NCI-H1417 (cell line): ENCODE data around the gene LRRC56.

Source experiments
- DNase-seq, 3 experiments: peaks; one replicate each; lab custom pipeline; 2025; lab: John Stamatoyannopoulos, UW

The LRRC56 gene

GRCh38 chr11:536841-537621 is at the start of gene LRRC56:
LRRC56 (plus strand) TSS chr11:537527; CDS start chr11:540685, 3,158 bp downstream.
- peak; percentile 91 to 96 (median 93) for DNase-seq

- DNase-seq = no peak
These were observed 49.7 kb upstream of the LRRC56 start for GRCh38 chr11:487571-488021.

- DNase-seq = no peak
These were observed 49.3 kb upstream of the LRRC56 start for GRCh38 chr11:488062-488461.

- DNase-seq = no peak
These were observed 48.7 kb upstream of the LRRC56 start for GRCh38 chr11:488579-488978.

GRCh38 chr11:488992-489391 is 48.3 kb upstream of the LRRC56 start:
- no peak for DNase-seq

GRCh38 chr11:489610-490185 is 47.6 kb upstream of the LRRC56 start:
- DNase-seq = no peak

GRCh38 chr11:490186-490929 is 47.0 kb upstream of the LRRC56 start:
- DNase-seq = no peak

- no peak for DNase-seq
These were observed 46.4 kb upstream of the LRRC56 start for GRCh38 chr11:490930-491260.

GRCh38 chr11:491358-491757 is 46.0 kb upstream of the LRRC56 start:
- DNase-seq = no peak

- DNase-seq = peak in 1 of 3 experiments; percentile 32
These were observed 44.7 kb upstream of the LRRC56 start for GRCh38 chr11:492427-493226.

GRCh38 chr11:494761-495536 is 42.4 kb upstream of the LRRC56 start:
- no peak for DNase-seq

GRCh38 chr11:495537-495931 is 41.8 kb upstream of the LRRC56 start:
- no peak for DNase-seq

- no peak for DNase-seq
These were observed 40.3 kb upstream of the LRRC56 start for GRCh38 chr11:496834-497564.

GRCh38 chr11:497565-498296 is 39.6 kb upstream of the LRRC56 start:
- no peak for DNase-seq

GRCh38 chr11:498297-499181 is 38.8 kb upstream of the LRRC56 start:
- DNase-seq = no peak

- no peak for DNase-seq
These were observed 37.9 kb upstream of the LRRC56 start for GRCh38 chr11:499201-500076.

- no peak for DNase-seq
These were observed 36.2 kb upstream of the LRRC56 start for GRCh38 chr11:501001-501682.
